RKO (cell line): ENCODE results near the gene TMEM88.
"Not testable (repeated sequence)": the region's sequence is repeated elsewhere in the genome, so short reads cannot be mapped to it uniquely, and the experiment has no call there.

Experiments used
- DNase-seq: peaks from one replicate; pipeline ENCODE4 v3.0.0-alpha.2; 2016; ENCODE audit warnings: low spot score

TMEM88 gene

DNA sequence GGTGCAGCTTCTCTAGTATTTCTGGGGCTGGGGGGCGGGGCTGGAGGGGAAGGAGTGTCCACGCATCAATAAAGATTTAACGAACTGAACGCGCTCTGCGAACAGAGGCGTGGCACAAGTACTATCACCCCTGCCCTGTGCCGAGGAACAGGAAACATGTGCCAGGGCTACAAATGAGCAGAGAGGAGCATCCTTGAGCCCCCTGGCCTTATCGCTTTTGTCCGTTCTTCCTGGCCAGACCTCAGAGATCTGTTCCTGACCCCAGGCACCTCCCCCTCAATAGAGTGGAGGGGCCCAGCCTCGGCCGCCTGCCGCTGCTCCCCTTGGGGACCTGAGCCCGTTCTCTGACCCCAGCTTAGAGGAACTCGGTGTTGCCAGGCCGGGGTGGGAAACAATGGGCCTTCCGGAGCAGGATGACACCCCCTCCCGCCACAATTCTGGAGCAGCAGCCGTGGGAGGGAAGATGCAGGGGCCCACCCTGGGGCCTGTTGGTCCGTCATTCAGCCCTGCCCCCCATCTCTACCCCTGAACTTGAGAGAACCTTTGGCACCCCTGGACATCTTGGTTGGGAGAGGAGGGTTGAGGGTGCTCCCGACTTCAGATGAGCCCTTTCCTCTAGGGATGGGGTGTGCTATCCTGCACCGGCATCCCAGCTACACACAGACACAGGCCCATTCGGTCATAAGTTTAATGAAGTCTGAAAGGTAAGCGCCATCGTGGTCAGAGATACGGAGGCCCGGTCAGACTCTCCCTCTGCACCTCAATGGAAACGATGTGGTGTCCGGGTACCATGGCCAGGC is 1.3 kb downstream of the TMEM88 start:
- peak; percentile 90 for DNase-seq

DNA sequence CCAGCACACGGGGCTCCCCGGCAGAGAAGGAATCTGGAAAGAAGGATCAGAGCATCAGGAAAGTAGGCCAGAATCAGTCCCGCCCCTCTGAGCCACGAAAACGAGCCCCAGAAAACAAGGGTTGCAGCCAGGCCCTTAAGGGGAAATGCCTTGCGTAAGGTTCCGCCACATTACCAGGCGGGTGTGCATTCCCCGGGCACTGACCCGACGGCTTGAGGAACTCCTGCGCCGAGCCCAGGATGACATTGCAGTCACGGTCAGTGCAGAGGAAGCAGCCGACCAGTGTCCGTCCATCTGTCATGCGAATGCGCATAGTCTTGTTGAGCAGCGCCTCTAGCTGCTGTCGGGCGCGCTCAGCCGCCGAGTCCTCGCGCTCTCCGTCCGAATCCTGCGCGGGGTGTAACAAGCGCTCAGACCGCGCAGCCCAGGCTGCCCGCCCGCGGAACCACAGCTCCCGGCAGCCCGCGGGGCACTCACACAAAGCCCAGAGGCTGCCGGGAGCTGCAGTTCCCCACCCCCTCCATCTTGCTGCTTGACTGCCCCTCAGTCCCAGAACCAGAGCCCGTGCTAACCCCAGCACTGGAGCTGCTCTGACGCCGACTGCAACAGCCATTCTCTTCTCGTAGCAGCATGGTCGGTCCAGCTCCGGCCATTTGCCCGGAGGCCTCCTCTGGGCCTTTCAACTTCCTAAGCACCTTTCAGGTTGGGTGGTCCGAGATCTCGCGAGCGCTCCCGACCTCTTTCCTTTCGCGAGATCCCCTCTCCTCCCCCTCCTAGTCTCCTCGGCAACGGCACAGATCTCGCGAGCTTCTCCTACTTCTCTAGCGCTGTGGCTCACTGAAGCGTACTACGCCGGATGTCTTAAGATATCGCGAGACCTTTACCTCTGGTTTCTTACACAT is 2.2 kb downstream of the TMEM88 start, which contains the start of gene NAA38:
Gene NAA38, minus strand, starts transcription at position 749 of the 902 bp plus-strand sequence. Its CDS starts 96 bp downstream, at position 653.
- DNase-seq = peak; percentile 100

DNA sequence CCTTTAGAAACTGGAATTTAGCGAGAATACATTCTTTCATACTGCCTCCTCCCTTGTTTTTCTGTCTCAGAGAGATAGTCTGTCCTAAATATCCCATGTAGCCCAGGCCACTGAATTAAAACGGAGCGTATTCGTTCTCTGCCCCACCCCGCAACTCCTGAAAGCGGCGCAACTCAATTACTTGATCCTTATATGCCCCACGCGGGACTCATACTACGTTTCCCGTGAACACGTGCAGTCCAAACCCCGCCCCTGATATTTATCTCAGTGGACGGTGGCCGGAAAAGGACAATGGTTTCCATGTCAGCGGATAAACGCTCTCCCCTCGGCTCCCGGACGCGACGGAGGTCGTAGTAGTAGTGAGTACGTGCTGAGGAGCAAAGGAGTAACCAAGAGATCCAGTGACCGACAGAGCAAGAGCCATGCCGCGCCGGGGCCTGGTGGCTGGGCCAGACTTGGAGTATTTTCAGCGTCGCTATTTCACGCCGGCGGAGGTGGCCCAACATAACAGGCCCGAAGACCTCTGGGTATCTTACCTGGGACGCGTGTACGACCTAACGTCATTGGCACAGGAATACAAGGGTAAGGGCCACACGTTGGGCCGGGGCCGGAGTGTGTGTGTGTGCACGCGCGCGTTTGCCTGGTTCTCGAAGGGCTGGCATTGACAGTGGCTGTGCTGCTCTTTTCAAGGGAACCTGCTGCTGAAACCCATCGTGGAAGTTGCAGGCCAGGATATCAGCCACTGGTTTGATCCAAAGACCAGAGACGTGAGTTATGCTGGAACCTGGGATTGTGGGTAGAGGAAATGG is 3.1 kb downstream of the TMEM88 start, which contains the start of gene CYB5D1:
Gene CYB5D1, plus strand, starts transcription at position 291 of the 809 bp plus-strand sequence. Its CDS starts 132 bp downstream, at position 423.
- DNase-seq = peak; percentile 94

DNA sequence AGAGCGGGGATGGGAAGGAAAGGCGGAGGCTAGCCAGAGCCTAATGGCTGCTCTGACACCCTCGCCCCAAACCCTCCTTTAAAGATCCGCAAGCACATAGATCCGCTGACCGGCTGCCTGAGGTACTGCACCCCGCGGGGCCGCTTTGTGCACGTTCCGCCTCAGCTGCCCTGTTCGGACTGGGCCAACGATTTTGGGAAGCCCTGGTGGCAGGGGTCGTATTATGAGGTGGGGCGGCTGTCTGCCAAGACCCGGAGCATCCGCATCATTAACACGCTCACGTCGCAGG is 3.6 kb downstream of the TMEM88 start:
- peak; percentile 87 for DNase-seq

DNA sequence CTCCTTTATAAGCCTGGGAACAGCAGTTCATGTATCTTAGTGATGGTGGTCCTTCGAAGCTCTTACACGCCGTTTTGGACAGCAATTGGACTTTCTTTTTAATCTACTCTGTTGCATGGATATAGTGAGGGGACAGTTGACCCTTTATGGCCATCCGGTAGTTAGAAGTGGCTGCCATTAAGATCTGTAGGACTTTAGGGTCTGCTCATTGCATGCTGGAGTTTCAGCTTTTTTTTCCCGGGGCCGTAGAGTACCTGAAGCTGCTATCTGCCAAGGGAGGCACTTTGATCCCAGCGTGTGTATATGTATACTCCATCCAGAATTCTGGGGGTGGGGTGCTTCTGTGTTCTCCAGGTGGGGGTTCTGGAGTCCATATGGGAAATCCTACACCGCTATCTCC is 4.2 kb downstream of the TMEM88 start:
- no peak for DNase-seq

DNA sequence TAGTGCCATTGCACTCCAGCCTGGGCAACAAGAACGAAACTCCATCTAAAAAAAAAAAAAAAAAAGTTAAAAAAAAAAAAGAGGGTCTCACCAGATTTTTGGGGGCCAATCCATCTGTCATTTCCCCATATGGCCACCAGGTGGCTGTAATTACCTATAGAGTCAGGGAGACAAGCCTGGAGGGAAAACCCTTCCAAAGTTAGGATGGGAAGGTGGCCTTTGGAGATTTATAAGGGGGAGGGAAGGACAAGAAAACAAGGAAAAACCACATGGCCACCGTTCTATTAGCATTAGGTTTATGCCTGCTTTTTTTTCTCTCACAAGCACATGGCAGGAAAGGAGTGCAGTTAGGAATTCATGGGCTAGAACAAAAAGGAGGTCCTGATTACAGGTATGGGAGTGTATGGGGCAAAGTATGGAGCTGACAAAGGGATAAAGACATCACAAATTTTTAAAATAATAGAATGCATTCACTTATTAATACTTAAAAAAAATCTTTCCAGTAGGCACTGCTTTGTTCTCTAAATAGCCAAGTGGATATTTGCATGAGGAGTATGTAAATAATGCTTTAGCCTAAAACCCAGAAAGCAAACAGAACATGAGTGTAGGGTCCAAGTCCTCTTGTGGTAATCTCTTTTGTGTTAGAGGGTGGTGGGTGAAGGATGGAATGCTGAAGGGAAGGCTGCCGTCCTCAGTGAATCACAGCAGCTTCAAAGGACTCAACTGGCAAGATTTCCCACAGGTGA is 8.0 kb downstream of the TMEM88 start:
- DNase-seq = peak; percentile 46

DNA sequence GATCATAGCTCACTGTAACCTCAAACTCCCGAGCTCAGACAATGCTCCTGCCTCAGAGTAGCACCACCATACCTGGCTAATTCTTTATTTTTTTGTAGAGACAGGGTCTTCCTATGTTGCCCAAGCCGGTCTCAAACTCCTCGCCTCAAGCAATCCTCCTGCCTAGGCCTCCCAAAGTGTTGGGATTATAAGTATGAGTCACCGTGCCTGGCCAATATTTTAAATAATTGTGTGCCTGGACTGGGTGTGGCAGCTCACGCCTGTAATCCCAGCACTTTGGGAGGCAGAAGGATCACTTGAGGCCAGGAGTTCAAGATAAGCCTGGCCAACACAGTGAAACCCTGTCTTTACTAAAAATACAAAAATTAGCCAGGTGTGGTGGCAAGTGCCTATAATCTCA is 9.5 kb downstream of the TMEM88 start:
- not testable (repeated sequence) for DNase-seq

DNA sequence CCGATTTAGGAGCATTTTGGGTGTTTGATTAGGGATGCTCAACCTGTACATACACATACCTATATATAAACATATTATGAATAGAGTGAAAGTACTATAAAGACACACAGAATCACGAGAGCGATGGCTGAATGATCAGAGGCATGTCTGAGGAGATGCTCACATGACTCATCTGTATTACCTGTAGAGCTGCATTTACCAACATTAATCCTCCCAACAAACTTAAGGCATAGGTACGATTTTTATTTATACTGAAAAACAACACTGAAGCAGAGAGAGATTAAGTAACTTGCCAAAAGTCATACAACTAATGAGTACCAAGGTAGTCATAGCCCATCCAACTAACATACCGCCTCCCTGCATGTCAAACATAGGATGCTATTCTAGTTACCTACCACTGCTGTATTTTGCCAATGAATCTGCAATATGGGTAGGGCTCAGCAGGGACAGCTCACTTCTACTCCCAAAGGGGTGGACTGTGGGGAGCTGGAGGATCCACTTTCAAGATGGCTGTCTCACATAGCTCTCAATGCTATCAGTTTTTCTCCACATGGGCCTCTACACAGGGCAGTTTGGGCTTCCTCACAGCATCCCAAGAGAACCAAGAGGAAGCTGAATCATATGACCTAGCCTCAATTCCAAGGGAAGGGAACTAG is 10.3 kb downstream of the TMEM88 start:
- DNase-seq = no peak

DNA sequence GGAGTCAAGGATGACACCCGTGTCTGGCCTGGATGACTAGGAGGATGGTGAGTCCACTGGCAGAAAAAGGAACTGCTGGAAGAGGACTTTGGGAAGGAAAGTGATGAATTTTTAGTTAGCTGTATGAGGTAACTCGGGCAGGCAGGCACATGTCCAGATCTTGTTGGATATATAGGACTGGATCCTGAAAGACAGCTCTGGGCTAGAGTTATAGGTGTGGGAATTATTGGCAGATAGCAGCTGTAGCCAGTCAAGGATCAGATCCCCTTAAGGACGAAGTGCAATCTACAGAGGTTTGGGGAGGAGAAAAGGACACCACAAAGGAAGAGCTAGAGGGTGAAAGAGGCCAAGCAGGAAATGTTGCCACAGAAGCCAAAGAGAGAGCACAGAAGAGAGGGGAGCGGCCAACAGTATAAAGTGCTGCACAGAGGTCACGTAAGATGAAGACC is 13.0 kb downstream of the TMEM88 start:
- no peak for DNase-seq

DNA sequence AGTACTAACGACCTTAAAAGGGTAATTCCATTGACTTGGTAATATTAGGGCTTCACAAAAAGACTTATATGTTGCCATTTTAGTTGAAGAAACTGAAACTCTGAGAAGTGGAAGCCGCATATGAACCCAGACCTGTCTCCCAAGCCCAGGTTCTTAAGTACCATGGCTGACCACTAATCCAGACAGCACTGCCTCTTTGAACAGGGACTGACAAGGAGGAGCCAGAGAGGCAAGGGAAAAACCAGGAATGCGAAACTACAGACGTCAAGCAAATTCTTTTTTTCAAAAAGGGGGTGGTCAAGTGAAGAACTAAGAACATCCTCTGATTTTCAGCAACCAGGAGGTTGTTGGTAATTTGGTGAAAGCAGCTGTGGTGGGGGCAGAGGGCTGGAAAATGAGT is 18.2 kb downstream of the TMEM88 start:
- DNase-seq = no peak

DNA sequence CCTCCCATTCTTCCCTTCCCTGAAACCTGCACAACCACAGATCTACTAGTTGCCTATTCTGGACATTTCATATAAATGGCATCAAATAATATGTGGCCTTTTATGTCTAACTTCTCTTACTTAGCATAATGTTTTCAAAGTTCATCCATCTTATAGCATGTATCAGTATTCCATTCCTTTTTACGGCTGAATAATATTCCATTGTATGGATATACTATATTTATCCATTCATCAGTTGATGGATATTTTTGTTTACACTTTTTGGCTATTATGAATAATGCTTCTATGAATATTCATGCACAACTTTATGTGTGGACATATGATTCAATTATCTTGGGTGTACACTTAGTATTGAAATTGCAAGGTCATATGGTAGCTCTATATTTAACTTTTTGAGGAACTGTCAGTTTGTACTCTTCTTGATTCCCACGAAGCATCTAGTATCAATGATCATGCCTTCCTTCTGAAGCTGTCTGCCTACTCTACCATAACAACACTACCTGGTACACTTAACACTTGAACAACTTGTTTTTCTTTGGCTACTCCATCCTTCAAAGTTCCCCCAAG is 21.0 kb downstream of the TMEM88 start:
- no peak for DNase-seq

DNA sequence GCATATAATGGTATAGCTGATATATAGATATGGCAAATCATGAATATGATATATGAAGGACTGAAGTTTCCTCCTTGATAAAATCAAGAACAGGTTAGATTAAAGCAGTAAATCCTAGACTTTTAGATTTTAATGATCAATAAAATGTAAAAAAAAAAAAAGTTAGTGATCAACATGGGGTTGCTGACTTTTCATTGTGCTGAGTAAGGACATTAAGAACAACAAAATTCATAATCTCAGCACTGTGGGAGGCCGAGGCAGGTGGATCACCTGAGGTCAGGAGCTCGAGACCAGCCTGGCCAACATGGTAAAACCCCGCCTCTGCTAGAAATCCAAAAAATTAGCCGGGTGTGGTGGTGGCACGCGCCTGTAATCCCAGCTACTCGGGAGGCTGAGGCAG is 23.4 kb downstream of the TMEM88 start:
- no peak for DNase-seq

DNA sequence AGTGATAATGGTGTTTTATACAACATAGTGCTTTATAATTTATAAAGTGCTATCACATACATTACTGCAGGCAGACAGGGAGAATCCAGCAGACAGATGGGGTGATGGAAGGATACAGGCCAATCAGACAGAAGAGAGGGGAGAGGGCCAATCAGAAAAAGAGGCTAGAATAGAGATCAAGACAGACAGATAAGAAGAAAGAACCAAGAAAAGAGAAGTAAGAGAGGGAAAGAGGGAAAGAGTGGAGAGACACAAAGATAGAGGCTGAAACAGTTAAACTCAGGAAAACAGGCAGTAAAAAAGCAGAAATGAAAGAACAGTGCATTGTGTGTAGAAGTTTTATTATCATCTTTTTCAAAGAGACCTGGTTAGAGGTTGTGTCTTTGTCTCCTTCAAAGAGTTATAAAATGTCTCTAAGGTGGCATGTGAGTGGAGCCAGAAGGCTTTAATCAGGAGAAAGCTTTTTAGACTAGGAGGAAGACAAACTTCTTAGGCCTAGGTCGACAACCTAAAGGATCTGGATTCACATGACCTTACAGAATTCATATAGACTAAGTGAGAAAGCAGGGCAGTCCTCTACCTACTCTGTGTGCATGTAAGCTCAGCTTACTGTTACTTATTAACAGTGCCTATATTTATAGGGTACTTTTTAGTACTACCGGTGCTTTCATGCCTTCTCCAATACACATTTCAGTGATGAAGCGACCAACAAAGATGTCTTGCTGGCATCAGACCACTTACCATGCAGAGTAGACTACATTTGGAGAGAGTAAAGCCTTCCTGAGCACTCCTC is 25.4 kb downstream of the TMEM88 start:
- DNase-seq = no peak

DNA sequence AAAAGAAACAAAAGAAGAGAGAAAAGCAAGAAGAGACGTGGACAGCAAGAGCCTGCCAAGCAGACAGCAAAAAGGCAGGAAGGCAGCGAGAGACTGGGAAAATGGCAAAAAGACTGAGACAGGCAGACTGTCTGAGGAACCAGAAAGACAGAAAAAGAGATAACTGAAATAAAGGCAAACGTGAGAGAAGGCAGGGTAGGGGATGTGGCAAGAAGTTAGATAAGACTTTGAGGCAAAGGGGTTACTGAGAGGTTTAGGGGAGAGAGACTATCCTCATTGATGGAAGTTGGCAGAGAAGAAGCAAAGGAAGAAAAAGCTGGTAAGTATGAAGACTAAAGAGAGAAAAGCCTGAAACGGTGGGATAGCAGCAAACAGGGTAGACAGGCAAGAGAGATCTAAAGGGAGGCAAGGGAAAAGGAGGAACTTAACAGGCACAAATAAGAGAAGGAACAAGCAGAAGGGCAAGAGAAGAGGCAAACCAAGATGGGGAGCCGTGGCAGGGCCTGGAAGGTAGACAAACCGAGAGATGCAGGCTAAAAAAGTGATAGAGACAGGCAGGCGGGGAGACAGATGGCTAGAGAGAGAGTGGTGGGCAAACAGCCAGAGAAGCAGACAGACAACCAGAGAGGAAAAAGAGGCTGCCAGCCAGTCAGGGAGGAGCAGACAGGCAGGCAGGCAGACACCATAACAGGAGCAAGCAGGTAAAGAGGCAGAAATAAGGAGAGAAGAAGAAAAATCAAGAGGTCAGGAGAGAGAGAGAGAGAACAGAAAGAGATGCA is 26.6 kb downstream of the TMEM88 start:
- no peak for DNase-seq

DNA sequence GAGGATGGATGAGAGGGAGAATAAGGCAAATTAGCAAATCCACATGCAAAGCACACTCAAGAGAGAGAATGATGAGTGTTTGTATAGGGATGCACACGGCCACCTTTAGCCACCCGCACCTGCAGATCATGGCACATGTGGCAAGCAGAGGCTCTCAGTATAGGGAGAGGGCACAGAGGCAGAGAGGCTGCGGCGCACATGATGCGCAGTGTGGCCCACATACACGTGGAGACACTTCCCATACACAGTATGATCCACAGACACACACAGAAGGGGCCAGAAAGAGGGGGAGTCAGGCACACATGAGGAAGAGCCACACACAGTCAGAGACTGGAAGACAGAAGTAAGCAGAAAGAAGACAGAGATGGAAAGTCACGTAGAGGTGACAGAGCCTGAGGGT is 27.2 kb downstream of the TMEM88 start:
- DNase-seq = no peak

DNA sequence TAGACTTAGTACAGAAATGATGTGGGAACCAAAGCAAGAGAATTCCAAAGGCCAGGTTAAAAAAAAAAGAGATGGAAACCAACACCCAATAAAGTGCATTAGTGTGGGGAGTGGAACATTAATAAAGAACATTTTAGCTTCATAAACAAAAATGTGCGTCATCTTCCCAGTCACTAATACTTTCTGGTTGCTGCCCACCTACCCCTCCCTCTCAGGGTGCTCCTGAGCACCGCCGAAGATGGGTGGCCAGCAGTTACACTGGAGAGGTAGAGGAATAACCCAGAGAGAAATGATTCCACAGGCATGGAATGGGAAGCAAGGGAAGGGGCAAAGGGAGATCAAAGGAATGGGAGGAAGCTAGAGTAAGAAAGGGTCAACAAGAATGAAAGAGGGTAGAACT is 27.8 kb downstream of the TMEM88 start:
- no peak for DNase-seq

DNA sequence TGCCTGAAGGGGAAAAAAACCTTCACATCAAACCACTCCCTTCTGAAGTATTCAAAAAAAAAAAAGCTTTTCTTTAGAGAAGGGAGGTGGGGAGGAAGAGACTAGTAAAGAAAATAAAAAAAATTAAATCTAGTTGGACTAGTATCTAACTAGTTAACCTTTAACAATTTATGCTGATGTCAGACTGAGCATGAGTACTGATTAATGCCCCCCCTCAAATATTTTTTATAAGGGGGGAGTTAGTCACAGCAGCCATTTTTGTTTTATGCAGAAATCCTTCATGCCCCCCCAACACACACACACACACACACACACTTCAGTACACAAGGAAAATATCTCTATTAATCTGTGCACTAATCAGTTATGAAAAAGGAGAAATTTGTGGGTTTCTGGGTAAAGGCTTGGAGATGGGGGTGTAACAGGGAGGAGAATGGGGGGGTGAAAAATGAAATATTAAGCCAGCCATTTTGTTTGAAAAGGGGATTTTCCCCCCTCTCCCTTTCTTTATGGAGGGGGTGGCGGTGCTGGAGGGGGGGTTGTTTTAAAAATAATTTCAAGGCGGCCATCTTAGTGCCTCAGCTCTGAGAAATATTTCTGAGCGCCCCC is 29.0 kb downstream of the TMEM88 start:
- DNase-seq = peak; percentile 68

DNA sequence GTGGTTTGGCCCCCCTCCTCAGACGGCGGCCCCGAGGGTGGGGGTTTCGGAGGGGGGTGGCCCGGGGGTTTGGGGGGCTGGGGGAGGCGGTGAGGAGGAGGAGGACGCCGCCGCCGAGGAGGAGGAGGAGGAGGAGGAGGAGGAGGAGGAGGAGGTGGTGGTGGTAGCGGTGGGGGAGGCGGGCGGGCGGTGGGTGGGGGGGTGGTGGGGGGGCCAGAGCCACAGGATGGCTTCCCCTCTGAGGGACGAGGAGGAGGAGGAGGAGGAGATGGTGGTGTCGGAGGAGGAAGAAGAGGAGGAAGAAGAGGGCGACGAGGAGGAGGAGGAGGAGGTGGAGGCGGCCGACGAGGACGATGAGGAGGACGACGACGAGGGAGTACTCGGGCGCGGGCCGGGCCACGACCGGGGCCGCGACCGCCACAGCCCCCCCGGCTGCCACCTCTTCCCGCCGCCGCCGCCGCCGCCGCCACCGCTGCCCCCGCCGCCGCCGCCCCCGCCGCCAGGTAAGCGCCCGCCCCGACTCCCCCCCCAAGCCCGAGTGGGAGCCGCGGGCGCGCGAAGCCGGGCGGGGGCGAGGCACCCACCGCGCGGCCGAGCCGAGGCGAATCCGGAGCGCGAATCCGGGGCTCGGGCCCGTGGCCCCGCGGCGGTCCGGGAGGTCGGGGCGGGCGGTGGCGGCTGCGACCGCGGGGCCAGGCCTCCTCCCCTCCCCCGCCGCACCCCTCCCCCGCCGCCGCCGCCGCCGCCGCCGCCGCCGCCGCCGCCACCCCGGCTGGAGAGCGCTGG is 29.9 kb downstream of the TMEM88 start:
- DNase-seq = no peak
